ENCODE results near the gene RPL31.

Gene RPL31

GRCh38 chr2:101001691-101002561 lies at the start of gene RPL31:
TSS of gene RPL31 (plus strand) at chr2:101002289. CDS start at chr2:101002702, 413 bp downstream.
- peak; percentile 99 for DNase-seq (ENCODE audit: low spot score)

GRCh38 chr2:100952512-100952911 lies 49.6 kb upstream of the RPL31 start:
- DNase-seq (ENCODE audit: low spot score): no peak

- no peak for DNase-seq (ENCODE audit: low spot score)
Measured at GRCh38 chr2:100953406-100954043, 48.6 kb upstream of the RPL31 start.

- DNase-seq (ENCODE audit: low spot score): no peak
Measured at GRCh38 chr2:100954044-100954420, 48.1 kb upstream of the RPL31 start.

- DNase-seq (ENCODE audit: low spot score): no peak
Measured at GRCh38 chr2:100955226-100955625, 46.9 kb upstream of the RPL31 start.

- DNase-seq (ENCODE audit: low spot score): no peak
Measured at GRCh38 chr2:100956081-100956480, 46.0 kb upstream of the RPL31 start.

- peak; percentile 91 for DNase-seq (ENCODE audit: low spot score)
Measured at GRCh38 chr2:100957996-100958653, 44.0 kb upstream of the RPL31 start.

- DNase-seq (ENCODE audit: low spot score): peak; percentile 57
Measured at GRCh38 chr2:100959225-100959880, 42.7 kb upstream of the RPL31 start.

GRCh38 chr2:100960688-100961087 lies 41.4 kb upstream of the RPL31 start:
- DNase-seq (ENCODE audit: low spot score): no peak

- DNase-seq (ENCODE audit: low spot score): no peak
Measured at GRCh38 chr2:100962366-100963025, 39.6 kb upstream of the RPL31 start.

GRCh38 chr2:100963026-100963375 lies 39.1 kb upstream of the RPL31 start:
- DNase-seq (ENCODE audit: low spot score): no peak

- DNase-seq (ENCODE audit: low spot score): no peak
Measured at GRCh38 chr2:100964222-100964621, 37.9 kb upstream of the RPL31 start.

- DNase-seq (ENCODE audit: low spot score): no peak
Measured at GRCh38 chr2:100964681-100965169, 37.4 kb upstream of the RPL31 start.

- no peak for DNase-seq (ENCODE audit: low spot score)
Measured at GRCh38 chr2:100965596-100965995, 36.5 kb upstream of the RPL31 start.

- no peak for DNase-seq (ENCODE audit: low spot score)
Measured at GRCh38 chr2:100967716-100968115, 34.4 kb upstream of the RPL31 start.

GRCh38 chr2:100968146-100969145 lies 33.6 kb upstream of the RPL31 start:
- no peak for DNase-seq (ENCODE audit: low spot score)

GRCh38 chr2:100969998-100970397 lies 32.1 kb upstream of the RPL31 start:
- no peak for DNase-seq (ENCODE audit: low spot score)

GRCh38 chr2:100971221-100971620 lies 30.9 kb upstream of the RPL31 start:
- no peak for DNase-seq (ENCODE audit: low spot score)

- DNase-seq (ENCODE audit: low spot score): no peak
Measured at GRCh38 chr2:100972452-100972851, 29.6 kb upstream of the RPL31 start.

GRCh38 chr2:100974712-100975520 lies 27.2 kb upstream of the RPL31 start:
- no peak for DNase-seq (ENCODE audit: low spot score)

Measured in AG20443 (cell line).